Upper lobe of left lung (tissue), 4 donors: ENCODE results near the gene UST.

Experiments
- EP300 ChIP-seq, 4 donors: sonication (generic); formaldehyde crosslinking; IDR thresholded peaks; one replicate each; pipeline ENCODE4 v1.5.1; 2017; ENCODE audit warnings: antibody characterized with exemption in 4 of 4, control low read depth in 2 of 4
- POLR2A ChIP-seq, 4 donors: fragments of 450-650 bp; IDR thresholded peaks; one replicate each; pipeline ENCODE4 v1.5.1; 2016 to 2017; ENCODE audit warnings: antibody characterized with exemption in 4 of 4, mild to moderate bottlenecking in 2 of 4
- POLR2AphosphoS5 ChIP-seq, 2 donors: sonication (generic); formaldehyde crosslinking; IDR thresholded peaks; one replicate each; pipeline ENCODE4 v1.5.1; 2017; ENCODE audit warnings: antibody characterized with exemption in 2 of 2
- TF ChIP-seq, protein P1 (sequence below), 6 experiments: fragments of 450-650 bp in 4 of 6; fragments of 200-600 bp in 2 of 6; sonication (generic) in 2 of 6; IDR thresholded peaks; one replicate each; pipeline ENCODE4 v1.5.1; 2016 to 2019; ENCODE audit warnings: antibody characterized with exemption in 6 of 6

DNA sequence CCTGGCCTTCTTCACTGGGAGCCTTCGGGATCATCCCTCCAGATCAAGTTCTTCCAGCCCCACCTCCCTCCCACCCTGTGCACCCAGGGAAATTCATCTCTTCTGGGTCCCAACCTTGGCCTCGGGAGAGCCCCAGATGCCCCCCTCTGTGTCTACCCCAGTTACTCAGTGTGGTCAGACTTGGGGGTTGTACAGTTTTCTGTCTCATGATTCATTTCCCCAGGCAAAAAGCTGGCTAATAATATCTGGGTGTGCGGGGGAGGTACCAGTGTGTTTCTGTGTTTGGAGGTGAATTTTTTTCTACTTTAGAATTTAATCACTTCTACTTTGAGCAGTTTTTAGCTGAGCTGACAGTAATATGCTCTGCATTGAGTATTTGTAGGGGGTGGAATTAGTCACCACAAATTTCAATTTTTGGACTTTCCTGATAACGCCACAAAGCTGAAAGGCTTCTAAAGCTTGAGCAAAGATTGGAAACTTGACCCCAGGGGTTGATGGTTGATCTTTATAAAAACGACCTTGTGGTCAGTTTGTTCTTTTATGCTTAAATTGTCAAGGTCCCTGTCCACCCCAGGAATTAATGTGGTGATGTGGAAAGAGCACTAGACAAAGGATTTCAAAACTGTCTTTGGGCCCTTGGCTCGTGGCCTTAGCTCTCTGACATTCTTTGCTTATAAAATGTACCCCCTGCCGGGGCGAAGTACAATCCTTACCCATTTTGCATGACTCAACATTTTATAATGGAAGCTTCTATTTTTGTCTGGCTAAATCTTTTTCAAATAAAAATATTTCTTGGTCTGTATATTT, 286.0 kb downstream of the UST start:
- TF ChIP-seq, protein P1, sequence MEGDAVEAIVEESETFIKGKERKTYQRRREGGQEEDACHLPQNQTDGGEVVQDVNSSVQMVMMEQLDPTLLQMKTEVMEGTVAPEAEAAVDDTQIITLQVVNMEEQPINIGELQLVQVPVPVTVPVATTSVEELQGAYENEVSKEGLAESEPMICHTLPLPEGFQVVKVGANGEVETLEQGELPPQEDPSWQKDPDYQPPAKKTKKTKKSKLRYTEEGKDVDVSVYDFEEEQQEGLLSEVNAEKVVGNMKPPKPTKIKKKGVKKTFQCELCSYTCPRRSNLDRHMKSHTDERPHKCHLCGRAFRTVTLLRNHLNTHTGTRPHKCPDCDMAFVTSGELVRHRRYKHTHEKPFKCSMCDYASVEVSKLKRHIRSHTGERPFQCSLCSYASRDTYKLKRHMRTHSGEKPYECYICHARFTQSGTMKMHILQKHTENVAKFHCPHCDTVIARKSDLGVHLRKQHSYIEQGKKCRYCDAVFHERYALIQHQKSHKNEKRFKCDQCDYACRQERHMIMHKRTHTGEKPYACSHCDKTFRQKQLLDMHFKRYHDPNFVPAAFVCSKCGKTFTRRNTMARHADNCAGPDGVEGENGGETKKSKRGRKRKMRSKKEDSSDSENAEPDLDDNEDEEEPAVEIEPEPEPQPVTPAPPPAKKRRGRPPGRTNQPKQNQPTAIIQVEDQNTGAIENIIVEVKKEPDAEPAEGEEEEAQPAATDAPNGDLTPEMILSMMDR (IDR thresholded peaks at IDR 0.05): no peak
- TF ChIP-seq POLR2AphosphoS5 (IDR thresholded peaks at IDR 0.05) (no peak), POLR2A (IDR thresholded peaks at IDR 0.05) (no peak), EP300 (IDR thresholded peaks at IDR 0.05) (no peak)
